HG02981 (cell line): Measurements from ENCODE around the gene MRPS7.

ENCODE experiments used
- ATAC-seq: cut with Tn5 transposase; IDR thresholded peaks from one replicate; pipeline ENCODE4 v1.9.1; 2021; ENCODE audit warnings: mild to moderate bottlenecking, moderate library complexity; ENCODE audit not compliant: unreplicated experiment

MRPS7 gene

DNA sequence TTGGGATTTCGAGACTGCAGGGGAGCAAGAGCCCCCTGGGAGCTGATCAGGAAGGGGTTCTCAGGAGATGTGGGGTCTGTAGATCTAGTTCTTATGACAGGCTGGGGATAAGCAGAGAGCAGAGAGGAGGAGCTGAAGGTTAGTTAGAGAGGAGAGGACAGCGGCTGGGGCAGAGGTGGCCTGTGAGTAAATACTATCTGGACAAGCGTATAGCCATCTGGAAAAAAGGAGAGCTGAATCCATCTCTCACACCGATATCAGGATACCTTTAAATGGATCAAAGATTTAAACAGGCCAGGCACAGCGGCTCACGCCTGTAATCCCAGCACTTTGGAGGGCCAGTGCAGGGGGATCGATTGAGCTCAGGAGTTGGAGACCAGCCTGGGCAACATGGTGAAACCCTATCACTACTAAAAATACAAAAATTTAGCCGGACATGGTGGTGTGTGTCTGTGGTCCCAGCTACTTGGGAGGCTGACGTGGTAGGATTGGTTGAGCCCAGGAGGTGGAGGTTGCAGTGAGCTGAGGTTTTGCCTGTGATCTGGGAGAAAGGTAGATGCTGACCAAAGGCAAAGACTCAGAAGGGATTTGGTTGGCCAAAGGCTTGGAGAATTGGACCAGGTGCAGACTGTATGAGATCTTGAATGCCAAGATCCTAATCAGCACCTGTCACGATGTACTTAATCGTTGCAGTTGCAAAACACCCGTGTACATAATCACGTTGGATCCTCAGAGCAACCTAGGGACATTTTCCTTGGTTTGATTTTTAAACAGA, 46.5 kb downstream of the MRPS7 start:
- no peak for ATAC-seq

DNA sequence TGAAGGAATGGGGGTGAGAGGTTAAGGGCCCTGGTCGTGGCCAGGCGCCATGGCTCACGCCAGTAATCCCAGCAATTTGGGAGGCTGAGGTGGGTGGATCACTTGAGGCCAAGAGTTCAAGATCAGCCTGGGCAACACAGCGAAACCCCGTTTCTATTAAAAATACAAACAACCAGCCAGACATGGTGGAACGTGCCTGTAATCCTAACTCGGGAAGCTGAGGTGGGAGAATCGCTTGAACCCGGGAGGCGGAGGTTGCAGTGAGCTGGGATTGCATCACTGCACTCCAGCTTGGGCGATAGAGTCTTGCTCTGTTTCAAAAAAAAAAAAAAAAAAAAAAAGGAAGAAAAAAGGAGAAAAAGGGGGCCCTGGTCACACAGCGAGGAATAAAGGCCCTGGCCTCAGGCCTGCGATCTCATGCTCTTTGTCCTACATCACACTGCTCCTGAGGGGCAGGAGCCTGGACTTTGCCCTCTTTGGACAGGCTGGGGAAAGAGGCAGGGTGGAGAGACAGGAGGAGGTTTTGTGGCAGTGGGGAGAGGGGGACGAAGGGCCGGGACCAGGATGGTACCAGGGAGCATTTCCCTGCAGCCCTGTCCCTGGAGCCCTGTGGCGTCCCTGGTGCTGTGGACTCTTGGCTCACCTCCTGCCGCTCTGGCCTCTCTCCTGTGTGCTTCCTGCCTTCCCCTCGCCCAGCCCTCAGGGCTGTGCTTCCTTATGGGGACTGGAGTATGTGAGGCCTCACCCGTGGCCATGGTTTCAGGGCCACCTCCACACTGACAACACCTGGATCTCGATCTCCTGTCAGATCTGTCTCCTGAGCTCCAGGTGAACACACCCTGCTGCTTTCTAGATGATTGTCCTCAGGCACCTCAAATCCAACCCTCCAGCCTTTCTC, 47.3 kb downstream of the MRPS7 start:
- no peak for ATAC-seq

DNA sequence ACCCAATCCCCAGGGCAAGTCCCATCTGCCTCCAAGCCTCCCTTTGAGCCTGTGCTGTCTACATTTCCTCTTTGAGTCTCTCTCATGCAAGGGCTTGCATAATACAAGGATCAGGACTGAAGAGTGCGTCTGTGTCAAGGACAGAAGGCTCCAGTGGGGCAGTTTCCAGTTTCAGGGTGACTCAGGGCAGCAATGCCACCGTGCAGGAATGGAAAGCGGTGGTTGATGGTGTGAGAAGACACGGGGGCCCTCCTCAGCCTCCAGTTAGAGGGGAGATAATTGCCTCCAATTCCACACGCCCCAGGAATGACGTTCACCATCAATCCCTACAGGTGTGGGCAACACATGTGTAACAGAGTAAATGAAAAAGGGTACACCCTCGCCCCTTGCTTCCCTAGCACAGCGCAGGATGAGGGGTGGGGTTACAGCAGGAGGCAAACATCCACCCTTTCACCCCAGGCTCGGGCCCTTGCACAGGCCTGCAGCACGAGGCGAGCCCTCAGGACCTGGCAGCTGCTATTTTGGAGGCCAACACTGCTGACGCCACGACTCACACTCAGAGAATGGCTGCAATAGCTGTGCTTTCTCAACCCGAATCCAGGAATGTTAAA, 52.4 kb downstream of the MRPS7 start:
- ATAC-seq, result no peak

GRCh38 chr17:75315541-75316243, 54.0 kb downstream of the MRPS7 start:
- ATAC-seq, result no peak
